Left renal pelvis (tissue), 4 donors: ENCODE measurements around the gene TMEM140. TPM values are rescaled to one million over a fixed set of nuclear protein-coding genes. Genes with fewer than 3 reads are reported as not detected.
"Not testable (repeated sequence)": the region's sequence is repeated elsewhere in the genome, so short reads cannot be mapped to it uniquely, and the experiment has no call there.

ENCODE experiments used
- DNase-seq, 4 donors: peaks; one replicate each; pipeline ENCODE4 v3.0.0-alpha.2; 2013; ENCODE audit warnings: low read depth in 4 of 4, low spot score in 3 of 4
- polyA plus RNA-seq, 4 donors: library from polyadenylated mRNA; unstranded; fragments of 120-200 nt; gene quantifications; one replicate each; pipeline ENCODE4 v1.2.1, GENCODE V29; 2013; ENCODE audit not compliant: insufficient read length in 4 of 4

TMEM140 gene
- polyA plus RNA-seq, result 10 to 100 TPM; 10.9 to 33.6 (median 23.9) TPM

DNA sequence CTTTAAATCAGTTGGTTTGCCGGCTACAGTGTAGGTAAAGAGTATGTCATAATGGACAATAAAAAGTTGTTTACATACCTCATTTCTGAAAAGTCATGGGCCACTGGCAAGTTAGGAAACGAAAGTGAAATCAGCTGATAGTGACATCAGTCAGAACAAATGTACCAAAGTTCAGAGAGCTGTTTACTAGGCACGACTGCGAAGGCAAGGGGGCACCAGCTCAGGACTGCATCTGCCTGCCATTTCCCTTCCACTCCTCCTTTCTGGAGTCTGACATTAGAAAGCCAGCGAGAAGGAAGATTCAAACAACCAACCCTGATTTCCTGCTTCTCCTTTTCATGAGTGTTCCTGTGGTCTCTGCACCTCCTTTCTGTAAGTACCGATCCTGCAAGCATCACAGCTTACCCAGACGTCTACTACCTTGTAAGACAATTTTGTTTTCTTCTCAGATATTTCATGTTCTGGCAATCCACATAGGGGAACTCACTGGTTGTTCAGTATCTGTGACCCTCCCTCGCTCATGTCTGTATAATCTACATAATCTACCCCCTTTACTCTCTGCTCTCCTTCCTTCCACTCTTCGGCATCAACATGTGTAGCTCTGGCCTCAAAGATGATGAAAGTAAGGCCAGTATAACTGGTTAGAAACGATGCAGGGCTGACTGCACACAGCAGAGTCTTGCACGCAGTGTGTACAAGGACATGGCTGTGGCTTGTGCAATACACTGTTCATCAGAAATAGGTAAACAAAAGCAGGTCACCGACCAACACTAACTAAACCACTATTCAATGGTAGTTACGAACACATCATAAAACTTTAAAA lies at the start of gene TMEM140:
TSS of gene TMEM140 (plus strand) at position 174 of the 823 bp plus-strand sequence. CDS start 16,370 bp downstream, outside the sequence.
- DNase-seq, result no peak

DNA sequence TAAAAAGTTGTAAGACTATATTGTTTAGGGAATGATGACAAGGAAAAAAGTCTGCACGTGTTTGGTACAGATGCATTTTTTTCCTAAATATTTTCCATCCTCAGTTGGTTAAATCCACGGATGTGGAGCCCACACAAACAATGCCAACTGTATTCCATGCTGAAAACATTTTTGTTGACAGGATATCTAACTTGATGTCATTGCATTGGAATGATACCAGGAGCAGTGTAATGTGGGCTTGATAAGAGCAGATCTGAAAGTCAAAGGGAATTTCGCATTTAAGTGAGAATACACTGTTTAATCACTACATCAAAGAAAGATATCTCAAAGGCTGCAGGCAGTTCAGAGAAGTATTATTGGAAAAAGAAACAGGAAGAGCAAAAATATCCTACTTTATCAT lies 49.5 kb upstream of the TMEM140 start:
- DNase-seq, result no peak

DNA sequence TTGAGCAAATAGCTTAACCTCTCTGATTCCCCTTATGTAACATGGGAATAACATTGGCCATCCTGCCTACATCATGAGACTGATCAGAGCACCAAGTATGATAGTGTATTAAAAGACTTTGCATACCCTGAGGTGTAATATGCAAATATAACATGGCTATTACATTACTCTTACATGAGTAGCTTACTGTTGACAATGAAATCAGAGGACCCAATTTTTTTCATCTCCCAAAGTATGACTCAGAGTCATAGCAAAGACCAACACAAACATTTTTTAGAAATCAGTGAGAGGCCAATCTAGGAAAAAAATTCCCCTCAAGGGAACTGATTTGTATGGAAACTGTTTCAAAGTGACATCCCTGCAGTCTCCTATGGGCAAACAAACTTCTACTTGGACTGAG lies 47.0 kb upstream of the TMEM140 start:
- no peak for DNase-seq

DNA sequence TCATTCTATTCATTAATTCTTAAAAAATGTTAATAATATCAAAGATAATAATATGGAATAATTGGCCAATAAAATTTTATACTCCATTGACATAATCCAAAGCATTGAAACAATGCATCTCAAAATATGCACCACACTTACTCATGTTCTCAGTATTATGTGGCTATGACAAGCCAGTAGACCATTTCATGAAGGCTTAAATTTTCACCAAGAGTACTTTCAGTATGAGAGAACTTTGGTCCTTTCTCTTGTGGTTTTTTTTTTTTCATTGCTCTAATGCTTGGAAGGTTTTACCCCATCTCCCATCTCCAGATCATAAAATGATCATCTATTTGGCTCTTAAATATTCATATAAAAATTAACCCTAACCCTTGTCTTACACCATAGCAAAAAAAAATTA lies 45.5 kb upstream of the TMEM140 start:
- no peak for DNase-seq

DNA sequence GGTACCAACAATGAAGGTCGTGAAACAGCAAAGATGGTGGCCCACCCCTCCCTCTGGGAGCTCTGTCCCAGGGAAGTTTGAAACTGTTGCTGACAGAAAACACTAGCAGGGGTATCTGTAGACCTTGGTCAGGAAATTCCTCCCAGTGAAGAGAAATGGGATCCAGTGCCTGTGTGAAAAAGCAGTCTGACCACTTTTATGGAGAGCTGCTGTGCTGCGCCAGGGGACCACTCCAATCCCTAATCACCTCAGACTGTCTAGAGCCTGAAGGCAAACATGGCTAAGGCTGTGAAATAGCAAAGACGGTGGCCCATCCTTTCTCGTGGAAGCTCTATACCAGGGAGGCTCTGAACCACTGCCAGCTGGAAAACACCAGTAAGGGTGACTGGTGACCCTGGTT lies 38.3 kb upstream of the TMEM140 start:
- no peak for DNase-seq

DNA sequence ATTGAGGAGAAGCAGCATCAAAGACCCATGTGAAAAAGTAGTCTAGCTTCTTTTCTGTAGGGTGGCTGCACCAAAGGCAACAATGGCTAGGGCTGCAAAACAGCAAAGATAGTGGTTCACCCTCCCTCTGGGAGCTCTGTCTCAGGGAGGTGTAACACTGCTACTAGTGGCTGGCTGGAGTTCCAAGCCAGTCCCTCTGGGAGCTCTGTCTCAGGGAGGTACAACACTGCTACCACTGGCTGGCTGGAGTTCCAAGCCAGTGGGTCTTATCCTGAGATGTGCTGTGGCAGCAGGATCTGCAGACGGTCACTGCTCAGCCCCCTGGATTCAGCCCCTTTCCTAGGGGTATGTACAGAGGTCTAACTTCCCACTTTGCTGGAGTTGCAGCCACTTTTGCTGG lies 37.9 kb upstream of the TMEM140 start:
- DNase-seq, result no peak

DNA sequence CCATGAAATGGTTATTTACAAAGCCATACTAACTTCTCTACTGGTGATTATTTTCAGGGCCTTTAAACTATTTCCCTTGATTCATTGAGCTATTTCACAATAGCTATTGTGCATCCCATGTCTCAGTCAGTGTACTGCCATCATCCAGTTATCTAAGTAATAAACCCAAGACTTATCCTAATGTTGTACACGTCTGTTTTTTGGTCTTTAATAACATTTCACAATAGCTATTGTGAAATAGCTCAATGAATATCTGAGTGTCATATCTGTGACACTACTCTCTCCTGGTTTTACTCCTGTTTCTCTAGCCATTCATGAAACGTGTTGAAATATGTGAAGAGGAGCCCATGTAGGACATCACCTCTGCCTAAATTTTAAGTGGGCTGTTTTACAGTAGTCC lies 36.5 kb upstream of the TMEM140 start:
- no peak for DNase-seq

DNA sequence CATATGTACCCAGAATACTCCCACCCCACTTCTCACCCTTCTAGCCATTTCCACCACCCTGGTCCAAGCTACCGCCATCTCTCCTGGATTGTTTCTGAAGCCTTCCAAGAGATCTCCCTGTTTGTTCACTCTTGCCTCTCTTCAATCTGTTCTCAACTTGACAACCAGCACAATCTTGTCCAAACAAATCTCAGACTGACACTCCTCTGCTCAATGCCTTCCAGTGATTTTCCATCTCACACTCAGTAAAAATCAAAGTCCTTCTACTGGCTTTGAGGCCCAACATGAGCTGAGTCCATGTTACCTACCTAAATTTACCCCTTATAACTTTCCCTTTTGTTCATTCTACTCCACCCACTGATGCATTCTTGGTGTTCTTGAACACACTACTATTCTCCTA lies 33.2 kb upstream of the TMEM140 start:
- DNase-seq, result no peak

DNA sequence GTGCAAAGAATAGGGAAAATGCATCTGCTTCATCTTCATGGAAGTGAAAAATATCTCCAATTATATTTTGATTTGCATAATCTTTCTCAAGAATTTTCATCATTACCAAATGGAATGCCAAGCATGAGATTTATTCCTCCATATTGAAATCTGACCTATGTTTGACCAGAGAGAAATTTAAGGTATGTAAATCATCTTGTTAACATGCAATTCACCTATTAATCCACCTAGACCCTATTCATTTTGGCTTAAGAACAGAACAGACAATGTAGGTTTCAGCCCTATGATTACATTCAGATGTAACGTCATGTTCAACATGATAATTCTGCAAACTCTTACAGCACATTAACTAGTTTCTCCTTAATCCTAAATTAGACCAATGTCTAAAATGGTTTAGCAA lies 30.8 kb upstream of the TMEM140 start:
- no peak for DNase-seq

DNA sequence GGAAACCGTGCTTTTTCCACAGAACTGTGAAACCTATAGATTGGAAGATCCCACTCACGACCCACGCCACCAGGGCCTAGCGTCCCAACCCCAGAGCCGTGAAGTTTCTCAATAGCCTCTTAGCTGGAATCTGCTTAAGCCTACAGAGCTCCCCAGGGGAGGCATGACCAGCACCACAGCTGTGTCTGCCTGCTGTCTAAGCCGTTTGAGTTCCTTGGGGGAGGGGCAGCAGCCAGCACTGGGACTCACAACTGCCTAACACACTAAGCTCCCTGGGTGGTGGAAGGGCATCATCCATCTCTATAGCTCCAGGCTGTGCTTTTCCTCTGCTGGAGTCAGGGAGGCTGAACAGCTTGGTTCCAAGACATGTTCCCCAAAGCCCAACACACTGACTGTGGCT lies 26.0 kb upstream of the TMEM140 start:
- DNase-seq, result no peak

DNA sequence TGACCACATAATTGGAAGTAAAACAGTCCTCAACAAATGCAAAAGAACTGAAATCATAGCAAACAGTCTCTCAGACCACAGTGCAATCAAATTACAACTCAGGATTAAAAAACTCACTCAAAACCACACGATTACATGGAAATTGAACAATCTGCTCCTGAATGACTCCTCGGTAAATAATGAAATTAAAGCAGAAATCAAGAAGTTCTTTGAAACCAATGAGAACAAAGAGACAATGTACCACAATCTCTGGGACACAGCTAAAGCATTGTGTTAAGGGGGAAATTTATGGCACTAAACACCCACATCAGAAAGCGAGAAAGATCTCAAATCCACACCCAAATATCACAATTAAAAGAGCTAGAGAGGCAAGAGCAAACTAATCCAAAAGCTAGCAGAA lies 23.2 kb upstream of the TMEM140 start:
- DNase-seq, result not testable (repeated sequence)

DNA sequence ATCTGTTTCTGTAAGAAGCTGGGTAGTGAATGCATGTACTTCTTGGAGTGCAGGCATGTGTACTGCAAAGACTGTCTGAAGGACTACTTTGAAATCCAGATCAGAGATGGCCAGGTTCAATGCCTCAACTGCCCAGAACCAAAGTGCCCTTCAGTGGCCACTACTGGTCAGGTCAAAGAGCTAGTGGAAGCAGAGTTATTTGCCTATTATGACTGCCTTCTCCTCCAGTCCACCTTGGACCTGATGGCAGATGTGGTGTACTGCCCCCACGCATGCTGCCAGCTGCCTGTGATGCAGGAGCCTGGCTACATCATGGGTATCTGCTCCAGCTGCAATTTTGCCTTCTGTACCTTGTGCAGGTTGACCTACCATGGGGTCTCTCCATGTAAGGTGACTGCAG lies 18.9 kb upstream of the TMEM140 start:
- DNase-seq, result no peak

DNA sequence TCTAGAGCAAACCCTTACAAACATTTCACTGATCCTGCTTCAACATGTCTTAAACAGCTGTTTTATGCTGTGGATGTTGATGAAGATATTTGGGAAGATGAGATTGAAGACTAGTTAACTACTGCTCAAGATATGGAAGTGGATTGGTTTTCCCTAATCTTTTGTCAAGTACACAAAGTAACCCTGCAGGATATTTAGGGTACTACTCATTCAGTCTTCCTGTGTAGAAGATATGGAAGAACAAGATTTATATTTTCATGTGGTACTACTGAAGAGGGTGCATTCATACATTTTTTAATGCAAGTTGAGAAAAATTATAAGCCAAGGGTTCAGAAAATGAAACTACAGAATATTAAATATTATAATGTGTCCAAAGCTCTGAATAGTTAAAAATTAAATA lies 18.3 kb upstream of the TMEM140 start:
- no peak for DNase-seq

DNA sequence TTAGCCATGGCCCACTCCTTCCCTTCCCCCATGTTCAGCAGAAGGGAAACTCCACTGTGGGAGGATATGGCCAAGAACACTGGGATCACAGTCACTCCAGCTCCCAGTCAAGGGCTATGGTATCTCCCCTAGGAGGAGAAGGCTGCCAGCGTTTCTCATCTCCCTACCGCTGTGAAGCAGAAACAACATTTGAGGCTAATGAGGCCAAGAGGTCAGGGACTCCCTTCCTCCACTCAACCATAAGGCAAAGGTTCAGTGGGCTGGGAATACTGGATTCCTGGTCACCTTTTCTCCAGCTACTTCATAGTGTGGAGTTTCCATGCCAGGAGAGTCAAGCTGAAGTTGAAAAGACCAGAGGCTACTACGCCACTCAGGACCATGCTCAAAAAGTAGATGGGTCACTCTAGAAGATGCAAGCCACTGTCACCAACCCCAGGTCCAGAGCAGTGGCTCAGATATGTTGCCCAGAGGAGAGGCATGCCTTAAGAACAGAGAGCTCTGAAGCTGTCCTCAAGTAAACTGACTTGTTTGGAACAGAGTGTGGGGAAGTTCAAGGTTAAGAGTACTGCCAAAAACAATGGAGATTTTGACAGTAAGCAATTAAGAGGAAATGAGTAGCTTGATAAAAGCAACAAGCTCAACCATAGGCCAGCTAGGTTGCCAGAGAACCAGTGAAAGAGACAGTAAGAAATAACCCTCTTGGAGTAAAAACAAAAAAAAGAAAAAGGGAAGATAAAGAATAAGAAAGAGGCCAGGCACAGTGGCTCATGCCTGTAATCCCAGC lies 3.8 kb upstream of the TMEM140 start:
- DNase-seq, result no peak

DNA sequence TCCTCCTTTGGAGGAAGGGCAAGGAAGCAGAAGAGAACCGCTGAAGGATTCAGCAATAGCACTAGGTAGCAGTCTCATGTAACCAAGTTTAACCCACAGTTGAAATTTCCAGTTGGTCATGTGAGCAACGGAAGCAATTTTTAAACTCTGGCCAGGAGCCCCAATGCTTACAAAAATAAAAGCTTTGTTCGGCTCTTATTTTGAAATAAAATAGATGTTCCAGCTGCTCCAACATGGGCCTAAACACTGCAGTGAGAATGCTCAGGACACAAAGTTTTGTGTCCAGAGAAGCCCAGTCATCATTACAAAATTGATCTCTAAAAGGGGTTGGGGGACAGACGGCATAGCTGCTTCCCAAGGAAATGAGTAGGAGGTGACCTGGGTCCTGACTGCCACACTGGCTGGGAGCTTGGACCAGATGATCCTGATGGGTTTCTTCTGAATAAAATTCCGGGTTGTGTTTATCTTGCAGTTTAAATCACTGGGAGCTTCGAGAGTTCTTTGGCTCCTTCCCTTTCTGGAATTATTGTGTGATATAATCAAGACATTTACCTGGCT lies 452 bp upstream of the TMEM140 start:
- DNase-seq, result no peak

DNA sequence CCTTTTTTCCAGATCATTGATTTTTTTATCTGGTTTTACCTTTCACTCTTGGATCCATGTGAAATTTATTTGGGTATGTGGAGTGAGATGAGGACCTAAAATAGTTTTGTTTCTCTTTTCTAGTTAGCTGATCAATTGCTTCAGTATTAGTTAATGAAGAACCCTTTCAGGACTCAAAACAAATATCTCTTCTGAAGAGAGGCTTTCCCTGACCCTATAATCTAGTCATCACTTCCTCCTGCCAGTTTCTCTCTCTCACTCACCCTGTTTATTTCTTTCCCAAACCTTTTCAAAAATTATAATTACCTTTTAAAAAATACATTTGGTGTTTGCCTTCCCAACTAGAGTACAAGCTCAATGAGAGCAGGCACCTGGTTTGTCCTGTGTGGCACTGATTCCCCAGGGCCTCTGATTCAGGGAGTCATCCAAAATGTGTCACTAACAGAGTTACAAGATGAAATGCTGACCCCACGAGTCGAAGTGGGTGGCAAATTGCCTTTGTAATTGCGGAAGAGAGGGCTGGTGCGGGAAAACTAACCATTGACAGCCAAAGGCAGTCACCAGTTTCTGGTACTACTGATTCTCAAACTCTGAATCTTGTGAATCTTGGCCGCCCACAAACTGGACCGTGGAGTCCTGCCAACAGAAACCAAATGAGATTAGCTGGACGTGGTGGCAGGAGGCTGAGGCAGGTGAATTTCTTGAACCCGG lies 2.4 kb downstream of the TMEM140 start:
- DNase-seq, result no peak

DNA sequence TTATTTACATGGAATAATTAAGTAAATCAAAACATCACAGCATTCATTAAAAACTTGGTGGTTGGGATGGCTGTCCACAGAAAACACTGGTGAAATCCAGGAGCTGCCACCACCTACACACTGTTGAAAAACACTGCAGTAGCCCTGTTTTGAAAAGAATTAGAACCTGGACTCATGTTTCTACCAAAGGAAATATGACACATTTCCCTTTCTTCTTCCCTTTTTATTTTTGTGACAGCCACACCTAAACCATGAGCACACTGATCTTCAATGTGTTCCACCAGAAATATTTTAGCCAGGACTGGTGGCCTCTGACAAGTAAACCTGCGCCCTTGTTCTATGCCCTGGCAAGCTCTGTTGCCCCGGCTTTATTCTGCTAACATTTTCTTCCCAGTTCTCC lies 3.3 kb downstream of the TMEM140 start:
- DNase-seq, result no peak

DNA sequence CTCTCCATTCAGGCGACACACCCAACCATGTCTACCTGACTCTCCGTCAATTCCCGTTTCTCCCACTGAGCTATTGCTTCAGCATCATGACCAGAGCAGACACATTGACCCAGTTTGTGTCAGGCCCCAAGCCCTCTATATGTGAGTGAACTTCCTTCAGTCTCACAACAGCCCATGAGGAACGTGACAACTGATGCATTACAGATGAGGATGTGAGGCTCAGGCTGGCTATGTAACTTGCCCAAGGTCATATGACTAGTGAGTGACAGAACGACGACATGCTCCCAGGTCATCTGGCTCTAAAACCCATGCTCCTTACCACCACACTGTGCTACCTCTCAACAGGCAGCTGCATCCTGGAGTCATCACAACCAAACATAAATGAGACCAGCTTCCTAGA lies 3.7 kb downstream of the TMEM140 start:
- no peak for DNase-seq

DNA sequence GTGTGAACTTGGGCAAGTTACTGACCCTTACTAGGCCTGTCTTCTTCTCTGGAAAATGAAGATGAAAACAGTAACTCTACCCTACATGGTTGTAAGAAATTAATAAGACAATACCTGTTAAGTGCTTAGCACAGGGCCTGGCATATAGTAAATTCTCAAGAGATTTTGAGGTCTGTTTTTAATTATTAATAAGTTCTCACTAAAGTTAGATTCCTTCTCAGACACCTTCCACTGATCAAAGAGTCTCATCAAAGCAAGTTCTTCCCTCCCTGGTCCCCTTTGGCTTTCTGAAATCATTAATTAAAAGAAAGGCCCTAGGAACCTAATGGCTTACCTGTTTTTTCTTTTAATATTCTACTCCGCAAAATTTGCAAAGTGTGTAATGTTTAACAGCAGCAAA lies 4.6 kb downstream of the TMEM140 start:
- DNase-seq, result no peak

DNA sequence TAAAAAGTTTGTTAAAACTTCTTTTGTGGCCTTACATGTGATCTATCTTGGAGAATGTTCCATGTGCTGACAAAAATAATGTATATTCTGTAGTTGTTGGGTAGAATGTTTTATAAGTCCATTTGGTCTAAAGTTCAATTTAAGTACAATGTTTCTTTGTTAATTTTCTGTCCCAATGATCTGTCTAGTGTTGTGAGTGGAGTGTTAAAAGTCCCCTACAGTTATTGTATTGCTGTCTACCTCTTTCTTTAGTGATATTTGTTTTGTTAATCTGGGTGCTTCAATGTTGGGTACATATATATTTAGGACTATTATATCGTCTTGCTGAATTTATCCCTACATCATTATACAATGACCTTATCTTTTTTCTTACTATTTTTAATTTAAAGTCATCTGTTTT lies 6.9 kb downstream of the TMEM140 start:
- DNase-seq, result no peak

DNA sequence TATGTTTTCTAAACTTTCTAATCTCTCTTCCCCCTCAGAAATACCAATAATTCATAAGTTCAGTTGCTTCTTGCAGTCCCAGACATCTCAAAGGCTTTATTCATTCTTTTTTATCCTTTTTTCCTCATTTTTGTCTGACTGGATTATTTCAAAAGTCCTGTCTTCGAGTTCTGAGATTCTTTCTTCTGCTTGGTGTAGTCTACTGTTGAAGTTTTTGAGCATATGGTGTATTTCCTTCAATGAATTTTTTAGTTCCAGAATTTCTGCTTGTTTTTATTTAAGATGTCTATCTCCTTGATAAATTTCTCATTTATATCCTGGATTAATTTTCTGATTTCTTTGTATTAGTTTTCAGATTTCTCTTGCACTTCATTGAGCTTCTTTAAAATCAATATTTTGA lies 8.4 kb downstream of the TMEM140 start:
- DNase-seq, result no peak
